HG03025 (cell line): ENCODE results near the gene OR9I1.

ENCODE experiments used
- ATAC-seq: cut with Tn5 transposase; IDR thresholded peaks from one replicate; pipeline ENCODE4 v1.9.1; 2021; ENCODE audit warnings: mild to moderate bottlenecking, moderate library complexity; ENCODE audit not compliant: unreplicated experiment, low FRiP score

The OR9I1 gene

GRCh38 chr11:58125469-58125868 is at the start of gene OR9I1:
OR9I1 (minus strand) TSS chr11:58125530; CDS start chr11:58119444, 6,086 bp downstream.
- ATAC-seq, result no peak

GRCh38 chr11:58165504-58166106 is 40.3 kb upstream of the OR9I1 start:
- ATAC-seq, result no peak

- no peak for ATAC-seq
Measured at GRCh38 chr11:58164990-58165389, 39.7 kb upstream of the OR9I1 start.

- no peak for ATAC-seq
Measured at GRCh38 chr11:58164389-58164788, 39.1 kb upstream of the OR9I1 start.

- ATAC-seq, result no peak
Measured at GRCh38 chr11:58152781-58153180, 27.5 kb upstream of the OR9I1 start.

GRCh38 chr11:58142761-58143160 is 17.4 kb upstream of the OR9I1 start:
- ATAC-seq, result no peak

GRCh38 chr11:58135171-58135570 is 9.8 kb upstream of the OR9I1 start:
- no peak for ATAC-seq

GRCh38 chr11:58134151-58134550 is 8.8 kb upstream of the OR9I1 start:
- ATAC-seq, result no peak

- ATAC-seq, result no peak
Measured at GRCh38 chr11:58133309-58134076, 8.2 kb upstream of the OR9I1 start.

- no peak for ATAC-seq
Measured at GRCh38 chr11:58127350-58127749, 2.0 kb upstream of the OR9I1 start.

GRCh38 chr11:58121096-58121495 is 4.2 kb downstream of the OR9I1 start:
- no peak for ATAC-seq

- ATAC-seq, result no peak
Measured at GRCh38 chr11:58097437-58097836, 27.9 kb downstream of the OR9I1 start.

GRCh38 chr11:58086528-58086927 is 38.8 kb downstream of the OR9I1 start:
- no peak for ATAC-seq

GRCh38 chr11:58075781-58076180 is 49.5 kb downstream of the OR9I1 start:
- ATAC-seq, result no peak

- no peak for ATAC-seq
Measured at GRCh38 chr11:58070585-58070984, 54.7 kb downstream of the OR9I1 start.

GRCh38 chr11:58068655-58069054 is 56.7 kb downstream of the OR9I1 start:
- no peak for ATAC-seq

- no peak for ATAC-seq
Measured at GRCh38 chr11:58067685-58068084, 57.6 kb downstream of the OR9I1 start.
